ENCODE data around the gene PWWP2B. TPM values are rescaled to one million over a fixed set of nuclear protein-coding genes. Genes with fewer than 3 reads are reported as not detected.

Gene PWWP2B
- total and polyA plus RNA-seq, 11 donors: 10.5 to 23.5 (median 15.3) TPM

DNA sequence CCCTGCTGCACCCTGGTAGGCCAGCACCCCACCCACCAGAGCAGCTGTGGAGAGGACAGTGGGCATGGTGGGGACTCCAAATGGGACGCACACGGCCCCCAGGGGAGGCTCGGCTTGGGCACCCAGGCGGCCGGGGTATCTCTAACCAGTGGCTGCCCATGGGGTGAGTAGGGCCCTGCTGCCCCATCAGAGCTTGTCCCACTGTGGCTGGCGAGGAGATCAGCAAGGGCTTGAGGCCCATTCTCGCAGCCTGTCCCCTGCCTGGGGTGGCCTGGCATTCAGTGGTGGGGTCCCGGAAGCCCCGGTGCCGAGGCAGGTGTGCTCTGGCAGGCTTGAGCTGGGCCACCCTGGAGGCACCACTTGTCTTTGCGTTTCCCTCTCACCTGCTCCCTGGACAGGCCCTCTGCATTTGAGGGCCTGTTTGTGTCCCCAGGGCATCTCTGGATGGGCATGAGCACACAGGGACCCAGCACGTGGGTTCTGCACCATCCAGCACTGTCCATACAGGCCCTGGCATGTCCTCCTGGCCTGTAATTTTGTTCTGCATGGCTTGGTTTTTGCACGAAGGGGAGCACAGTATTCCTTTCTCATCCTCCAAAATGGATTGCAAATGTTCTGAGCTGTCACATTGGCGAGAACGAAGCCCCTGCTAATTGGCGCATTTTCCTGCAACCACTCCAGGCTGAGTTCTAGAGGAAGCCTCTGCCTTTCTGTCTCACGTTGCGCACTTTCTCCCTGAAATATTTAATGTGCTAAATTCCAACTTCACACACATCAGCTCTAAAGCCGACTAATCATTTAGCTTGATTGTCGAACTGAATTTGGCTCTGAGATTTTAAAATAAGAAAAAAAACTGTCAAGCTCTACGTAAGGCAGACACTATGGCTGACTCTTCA is 27.2 kb downstream of the PWWP2B start:
- Histone ChIP-seq H3K4me3 (no peak overlapping the region), H3K27me3 (no peaks in the 10 kb centered on the region), H3K4me1 (peaks cover 0 to 47% (median 31%) of the 10 kb centered on the region in 12 donors), H3K27ac (no peak overlapping the region), H3K9me3 (no peaks in the 10 kb centered on the region), H3K36me3 (peaks cover 0 to 5% (median 0%) of the 10 kb centered on the region in 9 donors)
- TF ChIP-seq, protein P1, sequence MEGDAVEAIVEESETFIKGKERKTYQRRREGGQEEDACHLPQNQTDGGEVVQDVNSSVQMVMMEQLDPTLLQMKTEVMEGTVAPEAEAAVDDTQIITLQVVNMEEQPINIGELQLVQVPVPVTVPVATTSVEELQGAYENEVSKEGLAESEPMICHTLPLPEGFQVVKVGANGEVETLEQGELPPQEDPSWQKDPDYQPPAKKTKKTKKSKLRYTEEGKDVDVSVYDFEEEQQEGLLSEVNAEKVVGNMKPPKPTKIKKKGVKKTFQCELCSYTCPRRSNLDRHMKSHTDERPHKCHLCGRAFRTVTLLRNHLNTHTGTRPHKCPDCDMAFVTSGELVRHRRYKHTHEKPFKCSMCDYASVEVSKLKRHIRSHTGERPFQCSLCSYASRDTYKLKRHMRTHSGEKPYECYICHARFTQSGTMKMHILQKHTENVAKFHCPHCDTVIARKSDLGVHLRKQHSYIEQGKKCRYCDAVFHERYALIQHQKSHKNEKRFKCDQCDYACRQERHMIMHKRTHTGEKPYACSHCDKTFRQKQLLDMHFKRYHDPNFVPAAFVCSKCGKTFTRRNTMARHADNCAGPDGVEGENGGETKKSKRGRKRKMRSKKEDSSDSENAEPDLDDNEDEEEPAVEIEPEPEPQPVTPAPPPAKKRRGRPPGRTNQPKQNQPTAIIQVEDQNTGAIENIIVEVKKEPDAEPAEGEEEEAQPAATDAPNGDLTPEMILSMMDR (IDR thresholded peaks at IDR 0.05): no peak
- TF ChIP-seq POLR2A (IDR thresholded peaks at IDR 0.05): no peak
- no peak for DNase-seq
- 90 to 94% (median 93%) methylated on average over 16 to 21 of the region's 21 CpGs for WGBS, 4 donors
- no peak for ATAC-seq
- intact Hi-C loops (cut with DNase I): no loop called here

GRCh38 chr10:132425029-132425756 is 28.2 kb downstream of the PWWP2B start:
- no peak overlapping the region for H3K4me3 ChIP-seq
- ATAC-seq (no peak), DNase-seq (peak in 1 of 5 donors; percentile 41)
- TF ChIP-seq, protein P1 (IDR thresholded peaks at IDR 0.05): no peak
- TF ChIP-seq POLR2A (IDR thresholded peaks at IDR 0.05): no peak
- intact Hi-C loops (cut with DNase I): no loop called here
- H3K27me3 ChIP-seq: no peaks in the 10 kb centered on the region
- 96 to 98% (median 97%) methylated on average over 56 to 61 of the region's 61 CpGs for WGBS, 4 donors
- peaks cover 0 to 45% (median 25%) of the 10 kb centered on the region in 12 donors for H3K4me1 ChIP-seq
- peaks cover 0 to 5% (median 0%) of the 10 kb centered on the region in 9 donors for H3K36me3 ChIP-seq
- H3K27ac ChIP-seq: no peak overlapping the region
- no peaks in the 10 kb centered on the region for H3K9me3 ChIP-seq

DNA sequence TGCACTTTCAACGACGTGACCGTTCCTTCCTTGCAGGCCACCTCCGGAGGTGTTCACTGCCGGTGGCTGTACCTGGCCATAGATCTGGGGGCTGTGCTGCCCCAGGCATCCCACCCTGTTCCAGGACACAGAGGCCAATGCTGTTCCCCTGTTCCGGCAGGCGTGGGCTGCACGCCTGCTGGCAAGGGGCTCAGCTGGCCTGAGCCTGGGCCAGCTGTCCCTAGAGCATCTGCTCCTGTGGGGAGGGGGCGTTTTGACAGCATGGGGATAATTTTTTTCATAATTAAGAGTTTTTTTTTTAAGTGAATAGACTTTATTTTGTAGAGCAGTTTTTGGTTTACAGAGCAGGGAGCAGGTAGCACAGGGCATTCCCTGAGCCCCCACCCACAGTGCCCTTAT is 28.8 kb downstream of the PWWP2B start:
- H3K27ac ChIP-seq: no peak overlapping the region
- no peak for DNase-seq
- intact Hi-C loops (cut with DNase I): no loop called here
- 82 to 93% (median 92%) methylated on average over 9 of the region's 9 CpGs for WGBS, 4 donors
- TF ChIP-seq, protein P1 (IDR thresholded peaks at IDR 0.05): no peak
- TF ChIP-seq POLR2A (IDR thresholded peaks at IDR 0.05): no peak
- ATAC-seq: no peak
- peaks cover 0 to 5% (median 0%) of the 10 kb centered on the region in 9 donors for H3K36me3 ChIP-seq
- H3K4me1 ChIP-seq: peaks cover 0 to 39% (median 20%) of the 10 kb centered on the region in 12 donors
- no peak overlapping the region for H3K4me3 ChIP-seq
- H3K9me3 ChIP-seq: no peaks in the 10 kb centered on the region
- H3K27me3 ChIP-seq: no peaks in the 10 kb centered on the region

All from heart left ventricle (tissue), 16 donors.